Forelimb muscle (tissue), 1 donor: ENCODE measurements around the gene ZNF526. TPM values are rescaled to one million over a fixed set of nuclear protein-coding genes. Genes with fewer than 3 reads are reported as not detected.

Experiments
- DNase-seq: peaks from one replicate; pipeline ENCODE4 v3.0.0-alpha.2; 2013; ENCODE audit warnings: low read depth
- polyA plus RNA-seq: library from polyadenylated mRNA; unstranded; fragments of 120-200 nt; gene quantifications from one replicate; pipeline ENCODE4 v1.2.1, GENCODE V29; 2013; ENCODE audit not compliant: insufficient read length

ZNF526 gene, protein sequence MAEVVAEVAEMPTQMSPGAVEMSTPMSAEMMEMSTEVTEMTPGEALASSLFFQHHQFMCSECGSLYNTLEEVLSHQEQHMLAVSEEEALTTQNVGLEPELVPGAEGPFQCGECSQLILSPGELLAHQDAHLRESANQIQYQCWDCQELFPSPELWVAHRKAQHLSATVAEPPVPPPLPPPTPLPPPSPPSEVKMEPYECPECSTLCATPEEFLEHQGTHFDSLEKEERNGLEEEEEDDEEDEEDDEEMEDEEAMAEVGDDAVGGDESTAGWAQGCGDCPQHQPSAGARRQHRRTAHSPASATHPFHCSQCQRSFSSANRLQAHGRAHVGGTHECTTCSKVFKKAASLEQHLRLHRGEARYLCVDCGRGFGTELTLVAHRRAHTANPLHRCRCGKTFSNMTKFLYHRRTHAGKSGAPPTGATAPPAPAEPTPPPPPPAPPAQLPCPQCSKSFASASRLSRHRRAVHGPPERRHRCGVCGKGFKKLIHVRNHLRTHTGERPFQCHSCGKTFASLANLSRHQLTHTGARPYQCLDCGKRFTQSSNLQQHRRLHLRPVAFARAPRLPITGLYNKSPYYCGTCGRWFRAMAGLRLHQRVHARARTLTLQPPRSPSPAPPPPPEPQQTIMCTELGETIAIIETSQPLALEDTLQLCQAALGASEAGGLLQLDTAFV
- 5.1 TPM for polyA plus RNA-seq

- peak; percentile 96 for DNase-seq
Measured at GRCh38 chr19:42219812-42220750, at the start of gene ZNF526. Gene ZNF526 (plus strand): TSS chr19:42220312. CDS start chr19:42224404, 4,092 bp downstream.

- no peak for DNase-seq
Measured at GRCh38 chr19:42170715-42171114, 49.4 kb upstream of the ZNF526 start.

- DNase-seq, result no peak
Measured at GRCh38 chr19:42172261-42172660, 47.9 kb upstream of the ZNF526 start.

- no peak for DNase-seq
Measured at GRCh38 chr19:42173695-42174094, 46.4 kb upstream of the ZNF526 start.

DNA sequence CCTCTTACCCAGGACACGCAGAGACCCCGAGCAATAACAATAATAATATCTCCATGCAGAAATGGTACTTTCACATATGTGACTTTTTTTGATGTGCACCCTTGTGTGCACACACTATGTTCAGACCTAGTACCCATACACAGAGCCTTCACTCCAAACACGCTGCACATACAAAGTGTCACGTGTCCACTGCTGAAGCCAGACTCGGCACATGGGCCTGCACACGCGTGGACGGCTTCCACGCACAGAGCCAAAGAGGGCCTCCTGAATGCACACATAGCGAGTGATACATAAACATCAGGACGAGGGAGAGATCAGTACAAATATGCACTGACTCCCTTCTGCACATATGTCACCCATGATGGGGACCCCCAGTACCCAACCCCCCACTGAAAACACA lies 45.9 kb upstream of the ZNF526 start:
- DNase-seq, result no peak

DNA sequence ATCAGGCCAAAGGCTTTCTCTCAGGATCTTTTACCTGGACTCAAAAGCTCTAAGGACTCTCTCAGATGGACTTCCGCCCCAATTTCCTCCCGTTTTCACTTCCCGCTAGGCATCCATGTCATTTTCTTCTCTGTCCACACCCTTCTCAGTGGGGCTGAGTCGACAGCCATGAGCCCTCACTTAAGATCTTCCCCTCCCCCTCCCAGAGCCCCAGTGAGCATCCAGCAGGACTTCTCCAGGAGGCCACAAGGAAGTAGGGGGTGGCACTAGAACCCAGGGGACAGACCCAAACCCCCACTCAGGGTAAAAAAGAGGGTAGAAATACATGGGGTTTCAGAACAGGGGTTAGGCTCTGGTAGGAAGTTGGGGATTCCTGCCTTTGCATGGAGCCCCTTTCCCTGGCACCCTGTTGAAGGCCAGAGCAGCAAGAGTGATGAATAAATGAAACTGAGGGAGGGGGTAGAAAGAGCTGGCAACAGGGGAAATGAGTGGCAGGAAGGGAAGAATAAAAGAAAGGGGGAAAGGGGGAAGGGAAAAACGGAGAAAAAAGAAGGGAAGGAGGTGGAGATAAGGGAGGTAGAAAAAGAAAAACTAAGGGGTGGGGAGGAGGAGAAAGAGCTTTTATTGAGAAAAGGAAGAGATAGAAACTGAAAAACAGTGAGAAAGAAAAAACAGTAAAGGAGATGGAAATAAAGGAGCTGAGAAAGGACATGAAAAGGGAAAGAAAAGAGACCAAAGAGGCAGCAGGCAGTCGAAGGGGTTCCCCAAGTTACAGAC lies 45.0 kb upstream of the ZNF526 start:
- no peak for DNase-seq

- no peak for DNase-seq
Measured at GRCh38 chr19:42175952-42176648, 44.0 kb upstream of the ZNF526 start.

- DNase-seq, result no peak
Measured at GRCh38 chr19:42176649-42176989, 43.5 kb upstream of the ZNF526 start.

DNA sequence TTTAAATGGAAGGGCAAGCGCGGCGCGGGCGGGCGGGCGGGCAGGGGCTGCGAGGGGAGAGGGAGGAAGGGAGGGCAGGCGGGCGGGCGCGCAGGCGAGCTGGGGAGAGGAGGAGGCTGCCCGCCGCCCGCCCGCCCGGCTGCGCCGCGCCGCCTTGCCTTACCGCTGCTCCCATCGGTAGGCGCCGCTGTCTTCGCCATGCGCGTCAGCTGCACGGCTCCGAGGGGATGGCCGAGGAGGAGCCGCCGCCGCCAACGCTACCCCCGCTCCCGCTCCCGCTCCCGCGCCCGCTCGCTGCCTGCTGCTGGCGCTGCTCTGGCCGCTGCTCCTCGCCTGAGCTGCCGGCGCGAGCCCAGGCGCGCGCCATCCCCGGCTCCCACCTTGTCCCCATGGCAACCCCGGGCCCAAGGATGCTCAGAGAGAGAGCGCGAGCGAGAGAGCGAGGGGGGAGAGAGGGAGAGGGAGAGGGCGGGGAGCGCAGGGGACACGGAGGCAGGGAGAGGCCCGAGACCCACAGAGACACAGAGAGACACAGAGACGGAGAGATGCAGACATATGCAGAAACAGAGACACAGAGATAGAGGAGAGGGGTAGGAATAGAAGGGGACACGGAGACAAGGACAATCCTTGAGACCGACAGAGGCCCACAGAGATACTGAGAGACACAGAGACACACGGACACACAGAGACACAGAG lies 43.0 kb upstream of the ZNF526 start:
- peak; percentile 25 for DNase-seq

GRCh38 chr19:42177686-42178019 lies 42.5 kb upstream of the ZNF526 start:
- DNase-seq, result no peak

GRCh38 chr19:42178791-42179674 lies 41.1 kb upstream of the ZNF526 start:
- no peak for DNase-seq

GRCh38 chr19:42184401-42184861 lies 35.7 kb upstream of the ZNF526 start:
- DNase-seq, result peak; percentile 25

GRCh38 chr19:42185277-42185676 lies 34.8 kb upstream of the ZNF526 start:
- DNase-seq, result no peak

GRCh38 chr19:42188665-42189064 lies 31.4 kb upstream of the ZNF526 start:
- no peak for DNase-seq

DNA sequence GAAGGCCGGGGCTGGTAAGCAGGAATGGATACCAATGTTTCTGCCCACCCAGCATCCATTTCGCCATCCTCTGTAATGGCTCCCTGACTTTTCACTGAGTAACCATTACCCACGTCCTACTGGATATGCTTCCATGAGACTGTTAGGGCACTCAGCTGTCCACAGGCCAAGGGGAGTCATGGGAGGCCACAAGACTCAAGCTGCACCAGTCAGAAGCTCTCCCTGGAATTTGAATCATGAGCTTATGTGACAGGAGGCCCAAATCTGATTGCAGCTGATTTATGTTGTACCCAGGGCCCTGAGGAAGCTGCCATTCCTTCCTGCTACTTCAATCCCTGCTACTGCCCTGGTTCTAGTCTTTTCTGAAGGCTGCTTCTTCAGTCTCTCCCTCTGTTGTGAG lies 31.0 kb upstream of the ZNF526 start:
- no peak for DNase-seq

GRCh38 chr19:42191330-42191729 lies 28.8 kb upstream of the ZNF526 start:
- DNase-seq, result no peak

DNA sequence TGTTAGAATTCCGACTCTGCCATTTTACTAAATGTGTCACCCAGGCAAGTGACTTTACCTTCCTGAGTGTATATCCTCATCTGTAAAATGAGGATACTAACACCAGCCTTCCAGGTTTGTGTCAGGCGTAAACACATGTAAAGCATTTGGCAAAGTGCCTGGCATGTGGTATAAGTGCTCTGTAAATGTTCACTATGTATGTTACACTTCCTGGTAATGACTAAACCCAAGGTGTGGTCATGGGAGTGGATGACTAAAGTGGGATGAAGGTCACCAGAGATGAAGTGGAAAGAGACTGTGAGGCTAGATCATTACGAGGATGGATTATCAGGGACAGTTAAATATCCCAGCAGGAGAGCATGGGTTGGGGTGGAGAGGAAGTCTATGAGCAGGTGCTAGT lies 28.3 kb upstream of the ZNF526 start:
- no peak for DNase-seq

DNA sequence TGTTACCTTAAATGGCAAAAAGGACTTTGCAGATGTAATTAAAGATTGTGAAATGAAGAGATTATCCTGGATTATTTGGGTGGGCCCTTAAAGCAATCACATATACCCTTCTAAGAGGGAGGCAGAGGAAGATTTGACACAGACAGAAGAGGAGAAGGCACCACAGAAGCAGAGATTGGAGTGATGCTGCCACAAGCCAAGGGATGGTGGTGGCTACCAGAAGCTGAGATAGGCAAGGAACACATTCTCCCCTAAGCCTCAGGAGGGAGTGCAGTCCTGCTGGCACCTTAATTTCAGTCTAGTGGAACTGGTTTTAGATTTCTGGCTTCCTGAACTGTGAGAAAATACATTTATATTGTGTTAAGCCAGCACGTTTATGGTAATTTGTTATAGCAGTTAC lies 26.8 kb upstream of the ZNF526 start:
- DNase-seq, result no peak

GRCh38 chr19:42193706-42194105 lies 26.4 kb upstream of the ZNF526 start:
- no peak for DNase-seq
